ENCODE data around the gene ETV1. TPM values are rescaled to one million over a fixed set of nuclear protein-coding genes. Genes with fewer than 3 reads are reported as not detected.

ETV1 gene
- total RNA-seq, 1 experiment from 2014 or later: 68.5 TPM

- H3K14ac ChIP-seq (ENCODE audit: insufficient read depth, low read length): no peak overlapping the region
- H2BK15ac ChIP-seq (ENCODE audit: low read depth, low read length): no peak overlapping the region
- H3T11ph ChIP-seq (ENCODE audit: low read length): no peak overlapping the region
- no peak overlapping the region for H3K23ac ChIP-seq (ENCODE audit: insufficient read length, low read depth, low read length)
- H3K4me1 ChIP-seq (ENCODE audit: insufficient read depth, low read length): no peaks in the 10 kb centered on the region; the same call in 1 of the 2 replicates
- no peaks in the 10 kb centered on the region; the same call in 1 of the 2 replicates for H3K79me2 ChIP-seq (ENCODE audit: insufficient read depth, low read length)
- no peak overlapping the region for H4K8ac ChIP-seq (replicated peaks; ENCODE audit: insufficient read length, low read depth, low read length)
- no peak overlapping the region for H3K27ac Mint-ChIP-seq
- no peak overlapping the region for H3K18ac ChIP-seq (ENCODE audit: insufficient read length, low read depth, low read length)
- H3K9me3 Mint-ChIP-seq: no peaks in the 10 kb centered on the region
- no CpG with 5 or more reads among the region's 8 CpGs for WGBS (ENCODE audit: extremely low coverage, insufficient read length, low lambda C conversion rate)
- TF ChIP-seq, protein P1, sequence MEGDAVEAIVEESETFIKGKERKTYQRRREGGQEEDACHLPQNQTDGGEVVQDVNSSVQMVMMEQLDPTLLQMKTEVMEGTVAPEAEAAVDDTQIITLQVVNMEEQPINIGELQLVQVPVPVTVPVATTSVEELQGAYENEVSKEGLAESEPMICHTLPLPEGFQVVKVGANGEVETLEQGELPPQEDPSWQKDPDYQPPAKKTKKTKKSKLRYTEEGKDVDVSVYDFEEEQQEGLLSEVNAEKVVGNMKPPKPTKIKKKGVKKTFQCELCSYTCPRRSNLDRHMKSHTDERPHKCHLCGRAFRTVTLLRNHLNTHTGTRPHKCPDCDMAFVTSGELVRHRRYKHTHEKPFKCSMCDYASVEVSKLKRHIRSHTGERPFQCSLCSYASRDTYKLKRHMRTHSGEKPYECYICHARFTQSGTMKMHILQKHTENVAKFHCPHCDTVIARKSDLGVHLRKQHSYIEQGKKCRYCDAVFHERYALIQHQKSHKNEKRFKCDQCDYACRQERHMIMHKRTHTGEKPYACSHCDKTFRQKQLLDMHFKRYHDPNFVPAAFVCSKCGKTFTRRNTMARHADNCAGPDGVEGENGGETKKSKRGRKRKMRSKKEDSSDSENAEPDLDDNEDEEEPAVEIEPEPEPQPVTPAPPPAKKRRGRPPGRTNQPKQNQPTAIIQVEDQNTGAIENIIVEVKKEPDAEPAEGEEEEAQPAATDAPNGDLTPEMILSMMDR (conservative IDR thresholded peaks at IDR 0.05): no peak
- H4K91ac ChIP-seq (ENCODE audit: insufficient read length, low read depth, low read length): no peak overlapping the region
- H4K5ac ChIP-seq (ENCODE audit: insufficient read length, low read depth, low read length): no peak overlapping the region
- H3K4me3 Mint-ChIP-seq: no peak overlapping the region
- no peak overlapping the region for H3K56ac ChIP-seq (ENCODE audit: insufficient read length, low read depth, low read length)
- no peak overlapping the region for H2BK5ac ChIP-seq (ENCODE audit: insufficient read length, low read length)
- peak overlapping the region; percentile 93 for H3K4me2 ChIP-seq (ENCODE audit: insufficient read depth, insufficient read length, low read length)
- H2BK12ac ChIP-seq (ENCODE audit: insufficient read length, low read depth, low read length): no peak overlapping the region
- no peak overlapping the region for H2AK5ac ChIP-seq (ENCODE audit: insufficient read length, low read length)
- H3K23me2 ChIP-seq (ENCODE audit: insufficient read length, low read depth, low read length, poor library complexity, severe bottlenecking): peaks cover 19% of the 10 kb centered on the region
- no peak for DNase-seq
- H4K20me1 ChIP-seq (ENCODE audit: control insufficient read depth, insufficient read depth, insufficient read length): no peaks in the 10 kb centered on the region
- peaks cover 36 to 41% of the 10 kb centered on the region in 2 experiments for H3K4me1 Mint-ChIP-seq
- no peaks in the 10 kb centered on the region for H3K27me3 ChIP-seq (ENCODE audit: insufficient read depth, low read length)
- no peaks in the 10 kb centered on the region for H3K79me1 ChIP-seq (ENCODE audit: insufficient read depth, low read depth, low read length, poor library complexity, severe bottlenecking)
- peaks cover 0 to 3% (median under 1%) of the 10 kb centered on the region in 3 experiments; a peak in 4 of 7 replicates for H3K36me3 Mint-ChIP-seq (ENCODE audit: insufficient read depth in 1 of 3, low read depth in 3 of 3)
- H2AFZ ChIP-seq (ENCODE audit: low read length): no peak overlapping the region
- H3K4ac ChIP-seq (ENCODE audit: low read depth, low read length): no peak overlapping the region
- peak overlapping the region; percentile 82 for H3K27ac ChIP-seq (ENCODE audit: insufficient read length, low read depth, low read length)
- no peaks in the 10 kb centered on the region for H3K9me3 ChIP-seq (ENCODE audit: control insufficient read depth, low read depth, low read length)
- no peaks in the 10 kb centered on the region for H3K27me3 Mint-ChIP-seq (ENCODE audit: low read depth)
- H3K9ac ChIP-seq (ENCODE audit: extremely low read depth, insufficient read length, low read length): peak overlapping the region; percentile 84
- H2BK120ac ChIP-seq (ENCODE audit: low read depth, low read length, poor library complexity, severe bottlenecking): no peak overlapping the region
- H2BK20ac ChIP-seq (ENCODE audit: low read depth, low read length, poor library complexity, severe bottlenecking): no peak overlapping the region
Measured at GRCh38 chr7:13988065-13988464, 1.4 kb downstream of the ETV1 start.
